ENCODE data around the gene MUC5B.

The MUC5B gene

DNA sequence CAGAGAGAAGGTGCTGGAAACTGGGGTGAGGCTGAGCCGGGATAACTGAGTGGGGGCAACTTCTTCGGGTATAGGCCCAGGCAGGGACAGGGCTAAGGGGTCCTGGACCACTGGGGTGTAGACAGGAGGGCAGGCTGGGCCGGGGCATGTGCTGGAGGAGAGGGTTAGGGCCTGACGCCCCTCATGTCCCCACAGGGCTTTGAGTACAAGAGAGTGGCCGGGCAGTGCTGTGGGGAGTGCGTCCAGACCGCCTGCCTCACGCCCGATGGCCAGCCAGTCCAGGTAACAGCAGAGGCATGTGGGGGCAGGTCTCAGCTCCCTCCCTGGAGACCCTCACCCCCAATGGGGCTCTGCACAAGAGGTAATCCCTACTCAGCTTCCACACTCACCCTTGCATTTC is 36.7 kb downstream of the MUC5B start:
- H3K27me3 ChIP-seq (ENCODE audit: insufficient read depth, poor library complexity, severe bottlenecking) = no peaks in the 10 kb centered on the region
- TF ChIP-seq, protein P1, sequence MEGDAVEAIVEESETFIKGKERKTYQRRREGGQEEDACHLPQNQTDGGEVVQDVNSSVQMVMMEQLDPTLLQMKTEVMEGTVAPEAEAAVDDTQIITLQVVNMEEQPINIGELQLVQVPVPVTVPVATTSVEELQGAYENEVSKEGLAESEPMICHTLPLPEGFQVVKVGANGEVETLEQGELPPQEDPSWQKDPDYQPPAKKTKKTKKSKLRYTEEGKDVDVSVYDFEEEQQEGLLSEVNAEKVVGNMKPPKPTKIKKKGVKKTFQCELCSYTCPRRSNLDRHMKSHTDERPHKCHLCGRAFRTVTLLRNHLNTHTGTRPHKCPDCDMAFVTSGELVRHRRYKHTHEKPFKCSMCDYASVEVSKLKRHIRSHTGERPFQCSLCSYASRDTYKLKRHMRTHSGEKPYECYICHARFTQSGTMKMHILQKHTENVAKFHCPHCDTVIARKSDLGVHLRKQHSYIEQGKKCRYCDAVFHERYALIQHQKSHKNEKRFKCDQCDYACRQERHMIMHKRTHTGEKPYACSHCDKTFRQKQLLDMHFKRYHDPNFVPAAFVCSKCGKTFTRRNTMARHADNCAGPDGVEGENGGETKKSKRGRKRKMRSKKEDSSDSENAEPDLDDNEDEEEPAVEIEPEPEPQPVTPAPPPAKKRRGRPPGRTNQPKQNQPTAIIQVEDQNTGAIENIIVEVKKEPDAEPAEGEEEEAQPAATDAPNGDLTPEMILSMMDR (IDR thresholded peaks at IDR 0.05; ENCODE audit: insufficient read depth, low read length) = no peak
- no peak for TF ChIP-seq POLR2AphosphoS5 (IDR thresholded peaks at IDR 0.05; ENCODE audit: low read depth)
- TF ChIP-seq, protein P2, sequence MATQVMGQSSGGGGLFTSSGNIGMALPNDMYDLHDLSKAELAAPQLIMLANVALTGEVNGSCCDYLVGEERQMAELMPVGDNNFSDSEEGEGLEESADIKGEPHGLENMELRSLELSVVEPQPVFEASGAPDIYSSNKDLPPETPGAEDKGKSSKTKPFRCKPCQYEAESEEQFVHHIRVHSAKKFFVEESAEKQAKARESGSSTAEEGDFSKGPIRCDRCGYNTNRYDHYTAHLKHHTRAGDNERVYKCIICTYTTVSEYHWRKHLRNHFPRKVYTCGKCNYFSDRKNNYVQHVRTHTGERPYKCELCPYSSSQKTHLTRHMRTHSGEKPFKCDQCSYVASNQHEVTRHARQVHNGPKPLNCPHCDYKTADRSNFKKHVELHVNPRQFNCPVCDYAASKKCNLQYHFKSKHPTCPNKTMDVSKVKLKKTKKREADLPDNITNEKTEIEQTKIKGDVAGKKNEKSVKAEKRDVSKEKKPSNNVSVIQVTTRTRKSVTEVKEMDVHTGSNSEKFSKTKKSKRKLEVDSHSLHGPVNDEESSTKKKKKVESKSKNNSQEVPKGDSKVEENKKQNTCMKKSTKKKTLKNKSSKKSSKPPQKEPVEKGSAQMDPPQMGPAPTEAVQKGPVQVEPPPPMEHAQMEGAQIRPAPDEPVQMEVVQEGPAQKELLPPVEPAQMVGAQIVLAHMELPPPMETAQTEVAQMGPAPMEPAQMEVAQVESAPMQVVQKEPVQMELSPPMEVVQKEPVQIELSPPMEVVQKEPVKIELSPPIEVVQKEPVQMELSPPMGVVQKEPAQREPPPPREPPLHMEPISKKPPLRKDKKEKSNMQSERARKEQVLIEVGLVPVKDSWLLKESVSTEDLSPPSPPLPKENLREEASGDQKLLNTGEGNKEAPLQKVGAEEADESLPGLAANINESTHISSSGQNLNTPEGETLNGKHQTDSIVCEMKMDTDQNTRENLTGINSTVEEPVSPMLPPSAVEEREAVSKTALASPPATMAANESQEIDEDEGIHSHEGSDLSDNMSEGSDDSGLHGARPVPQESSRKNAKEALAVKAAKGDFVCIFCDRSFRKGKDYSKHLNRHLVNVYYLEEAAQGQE (IDR thresholded peaks at IDR 0.05; ENCODE audit: insufficient replicate concordance, low read depth) = no peak
- TF ChIP-seq SPI1 (IDR thresholded peaks at IDR 0.05; ENCODE audit: borderline replicate concordance, low read depth) = no peak
- no peak for TF ChIP-seq GABPA (IDR thresholded peaks at IDR 0.05; ENCODE audit: low read depth)
- DNase-seq (ENCODE audit: low read depth in 1 of 2, low spot score in 1 of 2) = no peak
- H3K4me3 ChIP-seq (replicated peaks; ENCODE audit: insufficient read depth, low read length) = no peak overlapping the region
- no peak overlapping the region for H3K27ac ChIP-seq (replicated peaks)

DNA sequence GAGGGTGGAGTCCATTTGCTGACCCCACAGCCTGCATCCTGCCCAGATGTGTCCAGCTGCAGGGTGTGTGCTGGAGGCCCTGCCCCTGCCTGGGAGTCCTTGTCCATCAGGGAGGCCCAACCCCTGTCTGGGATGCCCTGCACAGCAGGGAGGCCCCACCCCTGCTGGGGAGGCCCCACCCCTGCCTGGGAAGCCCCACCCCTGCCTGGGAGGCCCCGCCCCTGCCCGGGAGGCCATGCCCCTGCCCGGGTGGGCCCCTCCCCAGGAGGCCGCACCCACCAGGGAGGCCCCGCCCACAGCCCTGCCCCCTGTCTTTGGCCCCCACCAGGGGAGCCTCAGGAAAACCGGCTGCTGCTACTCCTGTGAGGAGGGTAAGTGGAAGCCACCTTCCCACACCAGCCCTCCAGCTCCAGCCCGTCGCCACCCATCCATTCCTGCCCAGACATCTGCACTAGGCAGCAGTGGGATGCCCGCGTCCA is 37.2 kb downstream of the MUC5B start:
- H3K27me3 ChIP-seq (ENCODE audit: insufficient read depth, poor library complexity, severe bottlenecking) = no peaks in the 10 kb centered on the region
- TF ChIP-seq, protein P1 (IDR thresholded peaks at IDR 0.05; ENCODE audit: insufficient read depth, low read length) = no peak
- TF ChIP-seq SPI1 (IDR thresholded peaks at IDR 0.05; ENCODE audit: borderline replicate concordance, low read depth) (no peak), POLR2AphosphoS5 (IDR thresholded peaks at IDR 0.05; ENCODE audit: low read depth) (no peak), GABPA (IDR thresholded peaks at IDR 0.05; ENCODE audit: low read depth) (no peak)
- TF ChIP-seq, protein P2 (IDR thresholded peaks at IDR 0.05; ENCODE audit: insufficient replicate concordance, low read depth) = no peak
- DNase-seq (ENCODE audit: low read depth in 1 of 2, low spot score in 1 of 2) = no peak
- H3K27ac ChIP-seq (replicated peaks) = no peak overlapping the region
- H3K4me3 ChIP-seq (replicated peaks; ENCODE audit: insufficient read depth, low read length) = no peak overlapping the region

DNA sequence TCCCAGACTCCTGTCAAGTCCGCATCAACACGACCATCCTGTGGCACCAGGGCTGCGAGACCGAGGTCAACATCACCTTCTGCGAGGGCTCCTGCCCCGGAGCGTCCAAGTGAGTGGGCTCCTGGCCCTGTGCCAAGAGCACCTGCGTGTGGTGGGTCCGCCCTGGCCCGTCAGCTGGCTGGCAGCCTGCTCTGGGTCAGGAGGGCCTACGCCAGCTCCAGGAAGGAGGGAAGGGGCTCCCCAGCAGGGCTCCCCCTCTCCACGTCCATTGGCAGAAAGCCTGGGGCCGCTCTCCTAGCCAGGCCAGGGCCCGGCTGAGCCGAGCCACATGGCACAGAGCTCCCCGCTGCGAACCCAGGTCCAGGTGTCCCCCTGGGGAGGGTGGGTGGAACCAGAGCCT is 37.8 kb downstream of the MUC5B start:
- no peak overlapping the region for H3K27ac ChIP-seq (replicated peaks)
- TF ChIP-seq SPI1 (IDR thresholded peaks at IDR 0.05; ENCODE audit: borderline replicate concordance, low read depth) = no peak
- TF ChIP-seq, protein P2 (IDR thresholded peaks at IDR 0.05; ENCODE audit: insufficient replicate concordance, low read depth) = no peak
- TF ChIP-seq, protein P1 (IDR thresholded peaks at IDR 0.05; ENCODE audit: insufficient read depth, low read length) = no peak
- H3K4me3 ChIP-seq (replicated peaks; ENCODE audit: insufficient read depth, low read length) = no peak overlapping the region
- no peak for DNase-seq (ENCODE audit: low read depth in 1 of 2, low spot score in 1 of 2)
- H3K27me3 ChIP-seq (ENCODE audit: insufficient read depth, poor library complexity, severe bottlenecking) = no peaks in the 10 kb centered on the region
